ENCODE results near the gene FAM111A.

The FAM111A gene

GRCh38 chr11:59141191-59141590 lies 1.5 kb upstream of the FAM111A start:
- H3K27ac ChIP-seq, result no peak overlapping the region
- no peak for DNase-seq (ENCODE audit: low read depth, low spot score)

GRCh38 chr11:59141673-59142460 lies 789 bp upstream of the FAM111A start:
- DNase-seq (ENCODE audit: low read depth, low spot score), result no peak
- peak overlapping the region; percentile 78 for H3K27ac ChIP-seq

- DNase-seq (ENCODE audit: low read depth, low spot score), result no peak
- H3K27ac ChIP-seq, result peak overlapping the region; percentile 78
Observed at GRCh38 chr11:59144096-59144495, 1.4 kb downstream of the FAM111A start.

- H3K27ac ChIP-seq, result peak overlapping the region; percentile 78
- peak; percentile 44 for DNase-seq (ENCODE audit: low read depth, low spot score)
Observed at GRCh38 chr11:59144579-59145345, 2.1 kb downstream of the FAM111A start.

GRCh38 chr11:59145534-59145933 lies 2.9 kb downstream of the FAM111A start:
- H3K27ac ChIP-seq, result peak overlapping the region; percentile 78

GRCh38 chr11:59151761-59152160 lies 9.1 kb downstream of the FAM111A start:
- no peak for DNase-seq (ENCODE audit: low read depth, low spot score)
- H3K27ac ChIP-seq, result no peak overlapping the region

More at GRCh38 chr11:59145534-59145933, 2.9 kb downstream of the FAM111A start:
- no peak for DNase-seq (ENCODE audit: low read depth, low spot score)

GRCh38 chr11:59152312-59152951 lies 9.8 kb downstream of the FAM111A start:
- no peak for DNase-seq (ENCODE audit: low read depth, low spot score)
- no peak overlapping the region for H3K27ac ChIP-seq

GRCh38 chr11:59154610-59155009 lies 12.0 kb downstream of the FAM111A start:
- DNase-seq (ENCODE audit: low read depth, low spot score), result no peak

GRCh38 chr11:59157433-59157832 lies 14.8 kb downstream of the FAM111A start:
- DNase-seq (ENCODE audit: low read depth, low spot score), result no peak
- H3K27ac ChIP-seq, result no peak overlapping the region

More at GRCh38 chr11:59154610-59155009, 12.0 kb downstream of the FAM111A start:
- H3K27ac ChIP-seq, result no peak overlapping the region

- no peak overlapping the region for H3K27ac ChIP-seq
- no peak for DNase-seq (ENCODE audit: low read depth, low spot score)
Observed at GRCh38 chr11:59158206-59159068, 15.8 kb downstream of the FAM111A start.

GRCh38 chr11:59164028-59164427 lies 21.4 kb downstream of the FAM111A start:
- H3K27ac ChIP-seq, result no peak overlapping the region
- DNase-seq (ENCODE audit: low read depth, low spot score), result no peak

- peak within 1 kb of the TSS; percentile 96 for H3K27ac ChIP-seq
- DNase-seq (ENCODE audit: low read depth, low spot score), result peak; percentile 82
Observed at GRCh38 chr11:59171508-59172322, 29.1 kb downstream of the FAM111A start, which contains the start of gene DTX4. DTX4 (plus strand) TSS chr11:59172132; CDS start chr11:59172596, 464 bp downstream.

- H3K27ac ChIP-seq, result peak overlapping the region; percentile 96
- no peak for DNase-seq (ENCODE audit: low read depth, low spot score)
Observed at GRCh38 chr11:59172345-59173079, 29.9 kb downstream of the FAM111A start.

GRCh38 chr11:59173080-59173963 lies 30.7 kb downstream of the FAM111A start:
- H3K27ac ChIP-seq, result peak overlapping the region; percentile 96
- DNase-seq (ENCODE audit: low read depth, low spot score), result no peak

- DNase-seq (ENCODE audit: low read depth, low spot score), result peak; percentile 69
- H3K27ac ChIP-seq, result peak overlapping the region; percentile 96
Observed at GRCh38 chr11:59173964-59174663, 31.5 kb downstream of the FAM111A start.

GRCh38 chr11:59174664-59175033 lies 32.0 kb downstream of the FAM111A start:
- H3K27ac ChIP-seq, result peak overlapping the region; percentile 96
- peak; percentile 81 for DNase-seq (ENCODE audit: low read depth, low spot score)

GRCh38 chr11:59175091-59175501 lies 32.4 kb downstream of the FAM111A start:
- no peak for DNase-seq (ENCODE audit: low read depth, low spot score)
- H3K27ac ChIP-seq, result peak overlapping the region; percentile 96
